A549 (cell line): Measurements from ENCODE around the gene C16orf78.

Experiments used
- CHD4 ChIP-seq: fragments of 200-600 bp; sonication (generic); IDR thresholded peaks from 2 replicates; pipeline ENCODE4 v1.6.1; 2016; ENCODE audit warnings: antibody characterized with exemption, mild to moderate bottlenecking, borderline replicate concordance
- CTCF ChIP-seq: fragments of >200 bp; sonication (Bioruptor Twin); formaldehyde crosslinking; IDR thresholded peaks from 3 replicates; pipeline ENCODE4 v1.5.1; 2016
- E2F6 ChIP-seq: IDR thresholded peaks from 2 replicates; pipeline ENCODE4 v1.6.1; 2012; ENCODE audit warnings: low read depth, borderline replicate concordance
- NR3C1 ChIP-seq: fragments of >200 bp; sonication (Bioruptor Twin); formaldehyde crosslinking; IDR thresholded peaks from 3 replicates; pipeline ENCODE4 v1.6.1; 2017
- POLR2A ChIP-seq: IDR thresholded peaks from 2 replicates; pipeline ENCODE4 v1.6.1; 2012; ENCODE audit warnings: mild to moderate bottlenecking, low read length
- RCOR1 ChIP-seq: fragments of 150-350 bp; IDR thresholded peaks from 2 replicates; pipeline ENCODE4 v1.6.1; 2014; ENCODE audit warnings: antibody characterized with exemption, low read length, low read depth
- SREBF2 ChIP-seq: fragments of 450-650 bp; IDR thresholded peaks from 2 replicates; pipeline ENCODE4 v1.6.1; 2014; ENCODE audit warnings: mild to moderate bottlenecking, moderate library complexity
- TP53 ChIP-seq: fragments of 250-450 bp; sonication (Bioruptor Pico); IDR thresholded peaks from 2 replicates; pipeline ENCODE4 v1.5.0; 2021; ENCODE audit warnings: mild to moderate bottlenecking, moderate library complexity
- USF2 ChIP-seq: fragments of 450-650 bp; IDR thresholded peaks from 2 replicates; pipeline ENCODE4 v1.6.1; 2014; ENCODE audit warnings: antibody characterized with exemption

DNA sequence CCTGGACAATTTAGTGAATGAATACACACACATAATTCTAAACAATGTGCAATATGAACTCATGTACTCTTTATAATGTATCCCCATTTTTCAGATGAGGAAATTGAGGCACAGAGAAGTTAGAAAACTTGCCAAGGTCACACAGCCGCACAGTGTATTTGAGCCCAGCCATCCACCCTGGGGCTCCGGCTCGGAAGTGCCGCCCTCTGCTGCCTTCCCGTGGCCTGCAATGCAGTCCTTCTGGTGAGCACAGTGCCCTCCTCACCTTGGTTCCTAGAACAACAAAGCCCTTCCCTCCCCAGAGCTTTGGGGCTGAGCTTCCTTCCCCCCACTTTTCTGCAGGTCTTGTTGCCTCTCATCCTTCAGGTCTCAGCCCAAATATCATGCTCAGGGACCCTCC, 63.7 kb downstream of the C16orf78 start:
- no peak for TF ChIP-seq CTCF
- no peak for TF ChIP-seq E2F6
- TF ChIP-seq CHD4: no peak
- TF ChIP-seq POLR2A: no peak
- no peak for TF ChIP-seq NR3C1
- no peak for TF ChIP-seq USF2
- TF ChIP-seq TP53: no peak
- TF ChIP-seq SREBF2: no peak
- no peak for TF ChIP-seq RCOR1
